ENCODE data around the gene RFX2.

GRCh38 chr19:6141217-6141616 is 30.9 kb upstream of the RFX2 start:
- TF ChIP-seq TARDBP (IDR thresholded peaks at IDR 0.05) (no peak), ARNT (IDR thresholded peaks at IDR 0.05) (no peak), FOXA1 (IDR thresholded peaks at IDR 0.05) (no peak), BHLHE40 (IDR thresholded peaks at IDR 0.05; ENCODE audit: borderline replicate concordance) (no peak), ZNF384 (IDR thresholded peaks at IDR 0.05) (no peak), FOXK2 (IDR thresholded peaks at IDR 0.05) (no peak), FOXM1 (IDR thresholded peaks at IDR 0.05; ENCODE audit: borderline replicate concordance) (no peak), LEF1 (IDR thresholded peaks at IDR 0.05; ENCODE audit: borderline replicate concordance) (no peak), L3MBTL2 (conservative IDR thresholded peaks at IDR 0.05) (no peak)
- TF ChIP-seq, protein P1, sequence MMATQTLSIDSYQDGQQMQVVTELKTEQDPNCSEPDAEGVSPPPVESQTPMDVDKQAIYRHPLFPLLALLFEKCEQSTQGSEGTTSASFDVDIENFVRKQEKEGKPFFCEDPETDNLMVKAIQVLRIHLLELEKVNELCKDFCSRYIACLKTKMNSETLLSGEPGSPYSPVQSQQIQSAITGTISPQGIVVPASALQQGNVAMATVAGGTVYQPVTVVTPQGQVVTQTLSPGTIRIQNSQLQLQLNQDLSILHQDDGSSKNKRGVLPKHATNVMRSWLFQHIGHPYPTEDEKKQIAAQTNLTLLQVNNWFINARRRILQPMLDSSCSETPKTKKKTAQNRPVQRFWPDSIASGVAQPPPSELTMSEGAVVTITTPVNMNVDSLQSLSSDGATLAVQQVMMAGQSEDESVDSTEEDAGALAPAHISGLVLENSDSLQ (IDR thresholded peaks at IDR 0.05), result no peak
